ENCODE results near the gene NEK9.

NEK9 gene

GRCh38 chr14:75126679-75127473 is at the start of gene NEK9:
NEK9 (minus strand) TSS chr14:75127048; CDS start chr14:75126921, 127 bp downstream.
- Histone ChIP-seq H3K27ac (peak within 1 kb of the TSS; percentile 94 to 96), H3K9me3 (no peaks in the 10 kb centered on the region), H3K27me3 (no peaks in the 10 kb centered on the region), H3K36me3 (peaks cover 0 to 10% (median 0%) of the 10 kb centered on the region in 3 donors), H3K4me1 (peaks cover 2 to 44% (median 21%) of the 10 kb centered on the region in 4 donors), H3K4me3 (peak within 1 kb of the TSS; percentile 87 to 88)
- peak; percentile 89 to 95 for DNase-seq
- TF ChIP-seq, protein P1, sequence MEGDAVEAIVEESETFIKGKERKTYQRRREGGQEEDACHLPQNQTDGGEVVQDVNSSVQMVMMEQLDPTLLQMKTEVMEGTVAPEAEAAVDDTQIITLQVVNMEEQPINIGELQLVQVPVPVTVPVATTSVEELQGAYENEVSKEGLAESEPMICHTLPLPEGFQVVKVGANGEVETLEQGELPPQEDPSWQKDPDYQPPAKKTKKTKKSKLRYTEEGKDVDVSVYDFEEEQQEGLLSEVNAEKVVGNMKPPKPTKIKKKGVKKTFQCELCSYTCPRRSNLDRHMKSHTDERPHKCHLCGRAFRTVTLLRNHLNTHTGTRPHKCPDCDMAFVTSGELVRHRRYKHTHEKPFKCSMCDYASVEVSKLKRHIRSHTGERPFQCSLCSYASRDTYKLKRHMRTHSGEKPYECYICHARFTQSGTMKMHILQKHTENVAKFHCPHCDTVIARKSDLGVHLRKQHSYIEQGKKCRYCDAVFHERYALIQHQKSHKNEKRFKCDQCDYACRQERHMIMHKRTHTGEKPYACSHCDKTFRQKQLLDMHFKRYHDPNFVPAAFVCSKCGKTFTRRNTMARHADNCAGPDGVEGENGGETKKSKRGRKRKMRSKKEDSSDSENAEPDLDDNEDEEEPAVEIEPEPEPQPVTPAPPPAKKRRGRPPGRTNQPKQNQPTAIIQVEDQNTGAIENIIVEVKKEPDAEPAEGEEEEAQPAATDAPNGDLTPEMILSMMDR (IDR thresholded peaks at IDR 0.05) = no peak
- intact Hi-C loops (cut with DNase I; ENCODE audit: low total_unique reads) = loop anchor here (5.0 kb wide), 1 partner anchor 110 kb away; no protein-coding TSS in a partner anchor

- Histone ChIP-seq H3K4me1 (peaks cover 0 to 33% (median 20%) of the 10 kb centered on the region in 4 donors), H3K9me3 (no peaks in the 10 kb centered on the region), H3K27ac (peak within 1 kb of the TSS; percentile 94 to 96), H3K4me3 (peak within 1 kb of the TSS; percentile 67 to 73), H3K36me3 (no peaks in the 10 kb centered on the region), H3K27me3 (no peaks in the 10 kb centered on the region)
- intact Hi-C loops (cut with DNase I; ENCODE audit: low total_unique reads) = no loop called here
- DNase-seq = peak; percentile 87 to 94
- TF ChIP-seq, protein P1 (IDR thresholded peaks at IDR 0.05) = no peak
Observed at GRCh38 chr14:75176142-75176820, 49.4 kb upstream of the NEK9 start, which contains the start of gene TMED10. TMED10 (minus strand) TSS chr14:75176612; CDS start chr14:75176579, 33 bp downstream.

GRCh38 chr14:75175677-75176141 is 48.9 kb upstream of the NEK9 start:
- DNase-seq = no peak
- no peaks in the 10 kb centered on the region for H3K27me3 ChIP-seq
- TF ChIP-seq, protein P1 (IDR thresholded peaks at IDR 0.05) = no peak
- intact Hi-C loops (cut with DNase I; ENCODE audit: low total_unique reads) = no loop called here
- peak overlapping the region; percentile 67 to 73 for H3K4me3 ChIP-seq
- peak overlapping the region; percentile 94 to 96 for H3K27ac ChIP-seq
- H3K9me3 ChIP-seq = no peaks in the 10 kb centered on the region
- no peaks in the 10 kb centered on the region for H3K36me3 ChIP-seq
- peaks cover 0 to 35% (median 20%) of the 10 kb centered on the region in 4 donors for H3K4me1 ChIP-seq

GRCh38 chr14:75174066-75174465 is 47.2 kb upstream of the NEK9 start:
- Histone ChIP-seq H3K36me3 (no peaks in the 10 kb centered on the region), H3K9me3 (no peaks in the 10 kb centered on the region), H3K27ac (no peak overlapping the region), H3K4me3 (no peak overlapping the region), H3K27me3 (no peaks in the 10 kb centered on the region), H3K4me1 (peaks cover 0 to 35% (median 22%) of the 10 kb centered on the region in 4 donors)
- no peak for DNase-seq
- TF ChIP-seq, protein P1 (IDR thresholded peaks at IDR 0.05) = no peak
- intact Hi-C loops (cut with DNase I; ENCODE audit: low total_unique reads) = no loop called here

DNA sequence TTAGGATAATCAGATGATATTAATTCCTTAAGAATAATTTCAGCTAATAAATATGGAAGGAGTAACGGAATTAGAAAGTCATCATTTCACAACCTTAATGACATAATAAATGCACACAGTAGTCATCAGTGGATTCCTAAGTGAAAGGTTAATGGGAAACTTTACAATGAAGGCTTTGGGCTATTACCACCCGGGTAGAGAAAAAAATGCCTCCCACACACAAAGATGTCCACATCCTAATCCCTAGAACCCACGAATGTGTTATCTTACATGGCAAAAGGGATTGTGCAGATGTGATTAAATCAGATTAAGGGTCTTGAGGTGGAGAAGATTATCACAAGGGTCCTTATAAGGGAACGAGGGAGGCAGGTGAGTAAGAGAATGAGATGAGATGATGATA is 43.9 kb upstream of the NEK9 start:
- DNase-seq = no peak
- intact Hi-C loops (cut with DNase I; ENCODE audit: low total_unique reads) = no loop called here
- Histone ChIP-seq H3K4me1 (peaks cover 0 to 64% (median 36%) of the 10 kb centered on the region in 4 donors), H3K36me3 (no peaks in the 10 kb centered on the region), H3K4me3 (no peak overlapping the region), H3K9me3 (no peaks in the 10 kb centered on the region), H3K27me3 (no peaks in the 10 kb centered on the region), H3K27ac (no peak overlapping the region)
- TF ChIP-seq, protein P1 (IDR thresholded peaks at IDR 0.05) = no peak
